GM12801 (cell line): ENCODE measurements around the gene GKN1.

ENCODE experiments used
- TF ChIP-seq, protein P1 (sequence below): IDR thresholded peaks from one replicate; pipeline ENCODE4 v1.5.1; 2011; ENCODE audit warnings: control low read depth; ENCODE audit not compliant: insufficient read length; ENCODE audit errors: extremely low read depth

GKN1 gene

DNA sequence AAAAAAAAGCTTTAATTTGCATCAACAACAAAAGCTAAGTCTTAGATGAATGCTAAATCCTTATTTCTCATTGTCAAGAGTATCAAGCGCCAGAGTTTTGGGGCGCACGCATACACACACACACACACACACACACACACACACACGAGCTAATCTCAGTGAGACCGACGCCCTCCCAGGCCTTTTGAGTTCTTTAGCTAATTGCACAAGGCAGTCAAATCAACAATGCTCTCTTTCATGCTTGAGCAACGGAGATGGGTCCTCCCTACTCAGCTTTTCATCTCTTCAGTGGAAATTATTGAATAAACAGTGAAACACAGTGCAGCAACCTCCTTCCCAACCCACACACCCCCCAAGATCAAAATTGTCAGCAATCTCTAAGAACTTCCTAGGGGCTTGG is 19.2 kb downstream of the GKN1 start:
- TF ChIP-seq, protein P1, sequence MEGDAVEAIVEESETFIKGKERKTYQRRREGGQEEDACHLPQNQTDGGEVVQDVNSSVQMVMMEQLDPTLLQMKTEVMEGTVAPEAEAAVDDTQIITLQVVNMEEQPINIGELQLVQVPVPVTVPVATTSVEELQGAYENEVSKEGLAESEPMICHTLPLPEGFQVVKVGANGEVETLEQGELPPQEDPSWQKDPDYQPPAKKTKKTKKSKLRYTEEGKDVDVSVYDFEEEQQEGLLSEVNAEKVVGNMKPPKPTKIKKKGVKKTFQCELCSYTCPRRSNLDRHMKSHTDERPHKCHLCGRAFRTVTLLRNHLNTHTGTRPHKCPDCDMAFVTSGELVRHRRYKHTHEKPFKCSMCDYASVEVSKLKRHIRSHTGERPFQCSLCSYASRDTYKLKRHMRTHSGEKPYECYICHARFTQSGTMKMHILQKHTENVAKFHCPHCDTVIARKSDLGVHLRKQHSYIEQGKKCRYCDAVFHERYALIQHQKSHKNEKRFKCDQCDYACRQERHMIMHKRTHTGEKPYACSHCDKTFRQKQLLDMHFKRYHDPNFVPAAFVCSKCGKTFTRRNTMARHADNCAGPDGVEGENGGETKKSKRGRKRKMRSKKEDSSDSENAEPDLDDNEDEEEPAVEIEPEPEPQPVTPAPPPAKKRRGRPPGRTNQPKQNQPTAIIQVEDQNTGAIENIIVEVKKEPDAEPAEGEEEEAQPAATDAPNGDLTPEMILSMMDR: no peak

DNA sequence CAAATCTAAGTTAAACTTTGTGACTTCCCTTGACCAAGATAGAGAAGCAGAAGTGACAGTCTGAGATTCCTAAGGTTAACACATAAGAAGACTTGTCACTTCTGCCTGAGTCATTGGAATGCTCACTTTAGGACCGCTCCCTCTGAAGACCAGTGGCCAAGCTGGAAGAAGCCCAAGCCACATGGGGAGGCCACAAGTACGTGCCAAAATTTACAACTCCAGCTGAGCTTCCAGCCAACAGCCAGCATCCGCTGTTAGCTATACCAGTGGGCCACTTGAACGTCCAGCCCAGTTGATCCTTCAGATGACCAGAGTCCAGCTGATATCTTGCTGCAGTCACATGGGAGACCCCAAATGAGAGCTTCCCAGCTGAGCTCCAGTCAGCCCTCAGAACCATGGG is 20.4 kb downstream of the GKN1 start:
- TF ChIP-seq, protein P1: no peak

DNA sequence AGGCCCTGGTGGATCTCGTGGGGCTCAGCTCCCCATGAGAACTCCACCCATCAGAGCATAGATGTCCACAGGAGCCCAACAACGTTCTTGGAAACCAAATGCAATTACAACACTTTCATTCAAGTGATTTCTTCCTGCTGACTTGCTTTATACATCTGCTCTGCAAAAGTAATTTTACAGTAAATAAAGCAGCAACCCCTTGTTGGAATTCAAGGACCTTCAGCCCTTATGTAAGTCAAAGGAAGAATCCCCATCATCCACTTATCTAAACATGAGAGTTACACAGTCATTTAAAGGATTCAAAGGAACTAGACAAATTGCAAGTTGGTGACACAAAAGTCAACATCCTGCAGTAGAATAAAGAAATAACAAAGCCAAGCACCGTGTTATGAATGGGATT is 21.5 kb downstream of the GKN1 start:
- TF ChIP-seq, protein P1: no peak

DNA sequence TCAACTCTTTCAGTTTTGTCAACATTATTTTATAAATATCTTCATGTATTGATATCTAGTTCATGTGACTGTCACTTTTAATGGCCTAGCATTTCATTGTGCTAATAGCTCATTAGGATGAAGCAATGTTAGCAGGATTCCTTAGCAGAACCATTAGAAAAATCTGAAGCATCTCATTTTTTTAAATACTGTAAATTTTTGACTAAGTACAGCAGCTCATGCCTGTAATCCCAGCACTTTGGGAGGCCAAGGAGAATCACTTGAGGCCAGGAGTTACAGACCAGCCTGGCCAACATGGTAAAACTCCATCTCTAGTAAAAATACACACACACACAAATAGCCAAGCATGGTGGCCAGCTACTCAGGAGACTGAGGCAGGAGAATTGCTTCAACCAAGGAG is 23.0 kb downstream of the GKN1 start:
- TF ChIP-seq, protein P1: no peak

DNA sequence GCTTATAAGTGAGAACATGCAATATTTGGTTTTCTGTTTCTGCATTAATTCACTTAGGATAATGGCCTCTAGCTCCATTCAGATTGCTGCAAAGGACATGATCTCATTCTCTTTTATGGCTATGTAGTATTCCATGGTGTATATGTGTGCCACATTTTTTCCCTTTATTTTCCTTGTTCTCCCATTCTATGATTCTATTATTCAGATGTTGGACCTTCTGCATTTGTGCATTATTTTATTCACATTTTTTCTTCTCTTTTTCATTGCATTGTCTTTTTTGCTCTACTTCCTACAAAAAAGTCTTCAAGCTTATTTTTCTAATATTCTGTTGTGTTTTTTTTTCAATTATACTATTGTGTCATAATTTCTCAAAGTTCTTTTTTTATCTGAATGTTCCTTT is 27.4 kb downstream of the GKN1 start:
- TF ChIP-seq, protein P1: no peak

DNA sequence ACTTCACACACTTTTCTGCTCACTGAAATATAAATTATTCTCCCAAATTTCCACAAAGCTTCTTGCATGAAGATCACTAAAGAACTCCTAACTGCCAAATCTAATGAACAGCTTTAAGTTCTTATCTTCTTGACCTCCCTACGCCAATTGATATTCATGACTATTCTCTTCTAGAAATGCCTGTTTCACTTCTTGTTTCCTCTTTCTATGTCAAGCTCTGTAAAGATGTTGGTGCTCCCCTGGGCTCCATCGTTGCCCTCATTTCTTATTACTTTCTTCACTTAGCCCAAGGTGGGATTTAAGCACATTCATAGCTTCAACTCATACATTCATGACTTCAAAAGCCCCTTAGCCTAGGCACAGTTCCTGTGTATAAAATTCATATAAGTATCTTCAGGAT is 29.3 kb downstream of the GKN1 start:
- TF ChIP-seq, protein P1: no peak

DNA sequence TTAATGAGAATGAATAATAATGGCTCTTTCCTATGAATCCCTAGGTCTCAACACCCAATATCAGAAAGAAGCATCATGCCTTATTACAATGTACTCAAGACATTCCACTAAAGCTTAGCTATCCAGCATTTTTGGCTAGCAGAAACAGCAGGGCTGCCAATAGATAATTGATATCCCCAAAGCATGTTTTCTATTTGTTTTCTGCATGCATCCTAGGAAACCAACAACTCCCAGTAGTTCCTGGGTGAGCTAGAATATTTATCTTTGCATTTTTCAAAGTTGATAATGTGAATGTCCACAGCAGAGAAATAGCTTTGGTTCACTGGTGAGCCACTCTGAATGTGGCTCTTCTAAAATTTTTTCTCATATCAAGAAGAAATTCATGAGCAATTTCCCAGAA is 32.7 kb downstream of the GKN1 start:
- TF ChIP-seq, protein P1: no peak

DNA sequence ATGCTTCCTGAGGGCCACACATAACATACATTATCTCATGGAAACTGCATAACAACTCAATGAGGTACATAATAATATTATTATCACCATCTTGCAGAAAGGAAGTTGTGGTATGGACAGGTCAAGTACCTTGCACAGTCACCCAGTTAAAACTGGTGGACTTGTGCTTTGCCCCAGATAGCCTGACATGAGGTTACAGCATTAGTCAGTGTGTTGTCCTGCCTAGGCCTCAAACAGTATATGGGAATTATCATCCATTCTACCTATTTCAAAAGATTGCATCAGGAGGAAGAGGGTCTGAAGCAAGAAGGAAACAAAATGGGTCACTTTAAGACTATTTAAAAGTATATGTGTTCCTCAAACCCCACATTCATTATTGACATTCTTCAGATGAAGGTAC is 33.2 kb downstream of the GKN1 start:
- TF ChIP-seq, protein P1: no peak
